ENCODE measurements around the gene CBFA2T3.

Gene CBFA2T3

DNA sequence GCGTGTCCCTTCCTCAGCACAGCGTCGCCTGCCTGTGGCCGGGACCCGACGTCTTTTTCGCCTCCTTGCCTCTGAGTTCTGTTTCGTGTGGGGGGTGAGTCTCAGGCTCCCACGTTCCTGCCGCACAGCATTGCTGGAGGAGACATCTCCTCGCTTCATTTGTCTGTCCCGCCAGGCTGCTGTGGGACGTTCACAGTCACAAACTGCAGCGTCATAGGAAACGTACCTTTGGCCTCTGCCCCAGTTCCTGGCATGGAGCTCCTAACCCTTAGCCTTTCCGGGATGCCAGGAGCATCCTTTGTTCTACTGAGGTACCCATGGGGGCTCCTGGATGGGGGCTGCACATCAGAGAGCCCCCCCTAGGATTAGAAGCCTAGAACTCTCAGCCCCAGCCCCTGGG is 18.2 kb upstream of the CBFA2T3 start:
- Histone ChIP-seq H3K9me3 (ENCODE audit: control insufficient read depth, low read length) (no peaks in the 10 kb centered on the region), H3K4me3 (ENCODE audit: insufficient read depth, low read depth, low read length) (no peak overlapping the region), H3K27me3 (ENCODE audit: control insufficient read depth, insufficient read depth, low read length, poor library complexity, severe bottlenecking) (peaks cover 1% of the 10 kb centered on the region), H3K27ac (ENCODE audit: insufficient read depth, low read depth, low read length, poor library complexity, severe bottlenecking) (no peak overlapping the region), H3K36me3 (ENCODE audit: control insufficient read depth, insufficient read depth, low read length) (no peaks in the 10 kb centered on the region), H3K4me1 (ENCODE audit: control insufficient read depth, insufficient read depth, low read length) (peaks cover 13% of the 10 kb centered on the region)
- WGBS, 2 experiments: 83 to 85% methylated on average over 16 of the region's 16 CpGs

DNA sequence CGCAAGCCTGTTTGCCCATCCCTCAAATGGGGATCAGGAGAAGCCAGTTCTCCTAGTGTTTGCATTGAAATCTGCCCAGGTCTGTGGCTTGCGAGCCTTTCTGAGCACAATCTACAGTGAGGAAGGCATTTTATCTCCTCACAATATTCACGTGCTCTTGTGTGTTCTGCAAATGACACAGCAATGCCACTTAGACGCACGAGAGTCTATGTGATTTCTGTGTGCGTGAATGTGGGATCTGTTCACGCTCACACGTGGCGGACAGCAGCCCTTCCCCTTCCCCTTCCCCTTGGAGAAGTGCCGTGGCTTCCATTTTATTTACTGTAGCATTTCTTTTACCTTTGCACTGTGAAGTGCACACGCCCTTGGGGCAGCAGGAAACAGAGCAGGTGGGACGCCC is 17.7 kb upstream of the CBFA2T3 start:
- Histone ChIP-seq H3K9me3 (ENCODE audit: control insufficient read depth, low read length) (no peaks in the 10 kb centered on the region), H3K27ac (ENCODE audit: insufficient read depth, low read depth, low read length, poor library complexity, severe bottlenecking) (no peak overlapping the region), H3K36me3 (ENCODE audit: control insufficient read depth, insufficient read depth, low read length) (no peaks in the 10 kb centered on the region), H3K4me3 (ENCODE audit: insufficient read depth, low read depth, low read length) (no peak overlapping the region), H3K4me1 (ENCODE audit: control insufficient read depth, insufficient read depth, low read length) (peaks cover 13% of the 10 kb centered on the region), H3K27me3 (ENCODE audit: control insufficient read depth, insufficient read depth, low read length, poor library complexity, severe bottlenecking) (no peaks in the 10 kb centered on the region)
- 88 to 90% methylated on average over 12 of the region's 12 CpGs for WGBS, 2 experiments

DNA sequence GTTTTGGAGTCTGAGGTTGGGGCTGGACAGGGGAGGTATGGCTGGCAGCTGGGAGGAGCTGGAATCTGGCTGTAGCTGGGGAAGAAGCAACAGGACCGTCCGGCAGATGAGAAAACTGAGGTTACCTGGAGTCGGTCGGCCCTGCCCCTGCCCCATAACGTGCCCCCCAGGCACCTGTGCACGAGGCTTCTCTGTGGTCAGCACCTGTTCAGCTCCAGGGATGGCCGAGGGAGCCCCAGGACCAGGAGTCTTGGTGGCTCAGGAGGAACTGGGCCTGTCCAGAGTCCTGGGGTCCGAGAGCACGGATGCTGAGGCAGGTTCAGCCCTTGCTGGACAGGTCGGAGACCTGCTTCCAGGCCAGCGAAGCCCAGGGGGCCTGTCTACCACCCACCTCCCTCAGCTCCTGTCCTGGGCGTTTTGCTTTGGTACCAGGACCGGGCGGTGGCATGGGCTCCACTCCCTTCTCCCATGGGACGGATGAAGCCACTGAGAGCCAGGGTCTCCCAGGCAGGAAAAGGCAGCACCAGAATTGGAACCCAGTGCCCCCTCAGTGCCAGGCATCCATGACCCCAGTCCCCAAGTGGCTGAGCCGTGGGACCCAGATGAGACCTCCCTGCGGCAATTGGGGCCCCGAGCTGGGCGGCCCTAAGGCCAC is 17.1 kb upstream of the CBFA2T3 start:
- H3K27me3 ChIP-seq (ENCODE audit: control insufficient read depth, insufficient read depth, low read length, poor library complexity, severe bottlenecking): no peaks in the 10 kb centered on the region
- WGBS, 2 experiments: 89 to 90% methylated on average over 19 of the region's 19 CpGs

DNA sequence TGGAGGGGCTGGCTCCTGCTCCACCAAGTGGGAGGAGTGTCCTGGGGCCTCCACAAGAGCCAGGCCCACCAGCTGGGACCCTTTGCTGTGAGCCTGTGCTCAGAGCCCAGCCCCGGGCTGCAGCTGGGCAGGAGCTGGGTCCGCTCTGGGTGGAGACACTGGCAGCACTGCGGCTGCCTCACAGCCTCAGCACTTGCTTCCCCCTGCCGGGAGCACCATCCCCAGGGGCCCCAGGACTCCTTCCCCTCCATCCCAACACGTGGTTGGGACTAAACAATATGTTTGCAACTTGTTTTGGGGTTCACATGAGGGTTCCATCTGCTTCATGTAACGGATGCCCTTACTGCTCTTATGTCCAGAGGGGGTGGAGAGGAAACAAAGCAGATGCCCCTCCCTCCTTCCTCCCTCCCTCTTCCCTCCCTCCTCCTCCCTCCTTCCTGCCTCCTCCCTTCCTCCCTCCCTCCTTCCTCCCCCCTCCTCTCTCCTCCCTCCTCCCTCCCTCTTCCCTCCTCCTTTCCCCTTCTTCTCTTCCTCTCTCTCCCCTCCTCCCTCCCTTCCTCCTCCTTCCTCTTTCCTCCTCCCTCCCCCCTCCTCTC is 16.3 kb upstream of the CBFA2T3 start:
- WGBS, 2 experiments: 33 to 35% methylated on average over 6 of the region's 6 CpGs
- Histone ChIP-seq H3K9me3 (ENCODE audit: control insufficient read depth, low read length) (no peaks in the 10 kb centered on the region), H3K36me3 (ENCODE audit: control insufficient read depth, insufficient read depth, low read length) (no peaks in the 10 kb centered on the region), H3K27ac (ENCODE audit: insufficient read depth, low read depth, low read length, poor library complexity, severe bottlenecking) (no peak overlapping the region), H3K4me3 (ENCODE audit: insufficient read depth, low read depth, low read length) (no peak overlapping the region), H3K27me3 (ENCODE audit: control insufficient read depth, insufficient read depth, low read length, poor library complexity, severe bottlenecking) (no peaks in the 10 kb centered on the region), H3K4me1 (ENCODE audit: control insufficient read depth, insufficient read depth, low read length) (peaks cover 13% of the 10 kb centered on the region)

More for the DNA sequence above, 17.1 kb upstream of the CBFA2T3 start:
- Histone ChIP-seq H3K4me1 (ENCODE audit: control insufficient read depth, insufficient read depth, low read length) (peaks cover 13% of the 10 kb centered on the region), H3K27ac (ENCODE audit: insufficient read depth, low read depth, low read length, poor library complexity, severe bottlenecking) (no peak overlapping the region), H3K36me3 (ENCODE audit: control insufficient read depth, insufficient read depth, low read length) (no peaks in the 10 kb centered on the region), H3K9me3 (ENCODE audit: control insufficient read depth, low read length) (no peaks in the 10 kb centered on the region), H3K4me3 (ENCODE audit: insufficient read depth, low read depth, low read length) (no peak overlapping the region)

DNA sequence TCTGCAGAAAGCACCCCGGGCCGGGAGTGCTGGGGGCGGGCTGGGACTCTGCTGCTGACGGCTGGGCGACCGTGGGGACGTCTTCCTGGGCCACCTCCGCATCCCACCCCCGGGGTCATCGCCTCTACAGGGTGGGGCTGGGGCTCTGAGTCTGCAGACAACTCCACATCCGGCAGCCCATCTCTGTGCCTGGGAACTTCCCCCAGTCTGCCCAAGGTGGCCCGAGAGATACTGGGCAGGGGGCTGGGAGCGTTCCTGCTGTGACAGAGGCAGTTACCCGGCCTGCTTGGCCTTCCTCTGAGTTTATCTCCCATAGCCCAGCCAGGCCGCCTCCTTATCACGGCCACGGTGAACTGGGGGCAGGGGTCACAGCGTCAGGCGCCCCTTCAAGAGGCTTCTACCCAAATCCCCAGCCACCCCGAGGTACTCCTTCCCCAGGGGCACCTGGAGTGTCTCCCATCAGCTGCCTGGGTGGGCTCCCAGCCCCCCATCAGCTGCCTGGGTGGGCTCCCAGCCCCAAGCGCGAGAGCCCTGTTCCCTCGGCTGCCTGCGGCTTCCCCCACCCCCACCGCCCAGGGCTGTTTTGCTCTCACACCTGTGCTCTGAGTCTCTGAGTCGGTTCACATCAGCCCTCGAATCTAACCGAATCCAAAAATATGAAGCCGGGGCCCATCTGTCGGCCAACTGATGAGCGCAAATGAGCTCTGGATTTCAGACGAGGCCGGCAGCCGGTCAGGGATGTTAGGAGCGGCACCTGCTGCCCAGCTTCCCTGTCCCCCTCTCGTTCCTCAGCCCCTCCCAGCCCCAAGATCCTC is 15.6 kb upstream of the CBFA2T3 start:
- H3K36me3 ChIP-seq (ENCODE audit: control insufficient read depth, insufficient read depth, low read length): no peaks in the 10 kb centered on the region
- no peaks in the 10 kb centered on the region for H3K9me3 ChIP-seq (ENCODE audit: control insufficient read depth, low read length)
- H3K27me3 ChIP-seq (ENCODE audit: control insufficient read depth, insufficient read depth, low read length, poor library complexity, severe bottlenecking): no peaks in the 10 kb centered on the region
- H3K4me3 ChIP-seq (ENCODE audit: insufficient read depth, low read depth, low read length): no peak overlapping the region
- no peak overlapping the region for H3K27ac ChIP-seq (ENCODE audit: insufficient read depth, low read depth, low read length, poor library complexity, severe bottlenecking)
- 70 to 71% methylated on average over 36 of the region's 36 CpGs for WGBS, 2 experiments
- peaks cover 13% of the 10 kb centered on the region for H3K4me1 ChIP-seq (ENCODE audit: control insufficient read depth, insufficient read depth, low read length)

DNA sequence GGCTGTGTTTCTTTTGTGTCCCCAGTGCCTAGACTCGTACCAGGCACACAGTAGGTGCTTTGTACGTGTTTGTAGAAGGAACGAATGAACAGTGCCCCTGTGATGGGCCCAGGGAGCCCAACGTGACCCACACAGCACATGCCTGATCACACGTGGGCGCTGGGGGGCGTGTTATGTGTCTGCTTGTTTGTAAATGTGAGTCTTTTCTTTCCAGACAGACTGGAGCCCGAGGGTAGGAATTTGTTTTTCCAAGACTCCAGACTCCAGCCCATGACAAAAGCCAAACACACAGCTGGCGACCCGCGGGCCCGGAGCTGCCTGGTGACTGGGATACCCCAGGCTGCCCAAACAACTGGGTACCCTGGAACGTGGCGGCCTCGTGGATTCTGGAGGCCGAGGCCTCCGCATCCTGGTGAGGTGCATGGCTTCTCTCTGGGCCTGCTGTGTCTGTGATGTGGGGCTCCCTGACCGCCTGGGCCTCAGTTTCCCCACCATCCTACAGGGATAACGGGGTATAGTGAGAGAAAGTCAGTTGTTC is 14.9 kb upstream of the CBFA2T3 start:
- 91 to 93% methylated on average over 19 of the region's 19 CpGs for whole genome bisulfite sequencing, 2 experiments
- Histone ChIP-seq H3K4me3 (ENCODE audit: insufficient read depth, low read depth, low read length) (no peak overlapping the region), H3K4me1 (ENCODE audit: control insufficient read depth, insufficient read depth, low read length) (peaks cover 13% of the 10 kb centered on the region), H3K27me3 (ENCODE audit: control insufficient read depth, insufficient read depth, low read length, poor library complexity, severe bottlenecking) (no peaks in the 10 kb centered on the region), H3K9me3 (ENCODE audit: control insufficient read depth, low read length) (no peaks in the 10 kb centered on the region), H3K36me3 (ENCODE audit: control insufficient read depth, insufficient read depth, low read length) (no peaks in the 10 kb centered on the region), H3K27ac (ENCODE audit: insufficient read depth, low read depth, low read length, poor library complexity, severe bottlenecking) (no peak overlapping the region)

DNA sequence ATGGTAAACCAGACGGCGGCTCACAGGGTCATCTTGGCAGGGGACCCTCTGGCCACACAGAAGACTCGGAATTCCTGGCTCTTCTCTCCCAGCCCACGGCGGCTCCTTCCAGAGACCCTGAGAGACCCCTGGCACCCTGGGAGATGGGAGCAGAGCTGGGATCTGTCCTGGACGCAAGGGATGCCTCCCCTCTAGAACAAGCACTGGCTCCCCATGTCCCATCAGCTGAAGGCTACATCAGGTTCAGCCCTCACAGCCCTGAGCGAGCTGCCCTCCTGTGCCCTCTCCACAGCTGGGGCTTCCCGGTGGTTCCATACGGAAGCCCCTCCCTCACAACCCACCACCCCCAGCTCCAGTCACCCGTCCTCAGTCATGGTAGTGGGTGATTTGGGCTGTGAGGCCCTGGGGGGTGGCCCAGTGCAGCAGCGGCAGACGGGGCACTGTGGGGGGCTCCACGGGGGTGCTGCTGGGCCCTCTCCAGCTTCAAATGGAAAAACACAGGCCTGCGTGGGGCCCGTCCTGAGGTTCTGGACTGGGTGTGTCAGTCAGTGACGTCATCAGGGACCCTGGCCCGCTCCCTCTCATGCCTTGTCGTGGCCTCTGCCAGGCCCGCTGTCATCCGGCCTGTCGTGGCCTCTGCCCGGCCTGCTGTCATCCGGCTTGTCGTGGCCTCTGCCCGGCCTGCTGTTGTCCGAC is 13.0 kb upstream of the CBFA2T3 start:
- Histone ChIP-seq H3K27ac (ENCODE audit: insufficient read depth, low read depth, low read length, poor library complexity, severe bottlenecking) (no peak overlapping the region), H3K36me3 (ENCODE audit: control insufficient read depth, insufficient read depth, low read length) (no peaks in the 10 kb centered on the region), H3K9me3 (ENCODE audit: control insufficient read depth, low read length) (no peaks in the 10 kb centered on the region), H3K4me3 (ENCODE audit: insufficient read depth, low read depth, low read length) (no peak overlapping the region), H3K27me3 (ENCODE audit: control insufficient read depth, insufficient read depth, low read length, poor library complexity, severe bottlenecking) (no peaks in the 10 kb centered on the region), H3K4me1 (ENCODE audit: control insufficient read depth, insufficient read depth, low read length) (peaks cover 7% of the 10 kb centered on the region)
- WGBS, 2 experiments: 90 to 91% methylated on average over 25 to 26 of the region's 26 CpGs

DNA sequence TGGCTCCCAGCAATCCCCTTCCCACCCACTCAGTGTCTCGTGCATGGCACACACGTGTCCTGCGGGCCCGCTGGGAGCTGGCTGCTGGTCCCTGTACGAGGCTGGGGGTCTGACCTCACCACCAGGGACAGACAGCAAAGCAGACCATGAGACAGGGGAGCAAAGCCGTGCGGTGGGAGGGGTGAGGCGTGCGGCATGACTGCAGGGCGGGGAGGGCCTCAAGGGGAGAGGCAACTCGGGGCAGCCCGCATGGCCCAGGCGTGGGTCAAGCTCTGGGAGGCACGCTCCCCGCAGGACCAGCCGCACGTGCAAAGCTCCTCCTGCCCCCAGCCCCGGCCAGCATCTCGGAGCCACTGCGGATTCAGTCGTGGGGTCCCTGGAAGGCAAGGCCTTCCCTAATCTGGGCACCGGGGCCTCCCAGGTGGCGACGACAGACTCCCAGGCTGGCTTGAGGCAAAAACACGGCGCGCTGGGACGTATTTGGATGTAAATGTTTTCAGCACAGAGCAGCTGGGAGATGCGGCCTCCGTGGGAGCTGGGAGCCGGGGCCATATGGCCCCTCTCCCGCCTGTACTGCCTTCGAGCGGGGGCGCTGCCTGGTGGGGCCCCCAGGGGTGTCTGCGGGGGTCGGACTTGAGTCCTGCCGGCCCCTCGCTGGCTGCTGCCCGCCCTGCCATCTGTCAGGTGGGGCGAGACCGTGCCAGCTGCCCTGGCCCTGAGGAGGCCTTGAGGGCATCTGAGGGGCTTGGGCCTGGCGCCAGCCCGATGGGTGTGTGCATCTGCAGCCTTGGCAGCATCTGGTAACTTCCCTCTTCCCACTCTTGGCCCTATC is 12.2 kb upstream of the CBFA2T3 start:
- peaks cover 7% of the 10 kb centered on the region for H3K4me1 ChIP-seq (ENCODE audit: control insufficient read depth, insufficient read depth, low read length)
- no peaks in the 10 kb centered on the region for H3K9me3 ChIP-seq (ENCODE audit: control insufficient read depth, low read length)
- WGBS, 2 experiments: 90% methylated on average over 44 of the region's 44 CpGs
- no peak overlapping the region for H3K4me3 ChIP-seq (ENCODE audit: insufficient read depth, low read depth, low read length)
- no peaks in the 10 kb centered on the region for H3K36me3 ChIP-seq (ENCODE audit: control insufficient read depth, insufficient read depth, low read length)
- no peak overlapping the region for H3K27ac ChIP-seq (ENCODE audit: insufficient read depth, low read depth, low read length, poor library complexity, severe bottlenecking)
- H3K27me3 ChIP-seq (ENCODE audit: control insufficient read depth, insufficient read depth, low read length, poor library complexity, severe bottlenecking): no peaks in the 10 kb centered on the region

DNA sequence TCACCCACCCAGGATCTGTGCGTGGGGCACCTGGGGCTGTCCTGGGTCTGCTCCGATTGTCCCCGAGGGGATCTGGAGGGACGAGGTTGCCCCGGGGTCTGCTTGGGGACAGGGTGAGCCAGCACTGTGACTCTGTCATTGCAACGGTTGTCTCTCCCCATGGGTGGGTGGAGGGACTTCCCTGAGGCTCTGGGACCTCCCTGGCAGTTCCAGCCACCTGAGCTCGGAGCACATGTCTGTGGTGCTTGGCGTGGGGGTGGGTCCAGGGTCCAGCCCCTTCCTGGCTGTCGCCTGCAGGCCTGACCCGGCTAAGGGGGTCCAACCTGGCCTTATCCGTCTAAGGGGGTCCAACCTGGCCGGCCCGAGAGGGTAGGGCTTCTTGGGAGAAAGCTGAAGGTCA is 8.5 kb upstream of the CBFA2T3 start:
- H3K4me3 ChIP-seq (ENCODE audit: insufficient read depth, low read depth, low read length): no peak overlapping the region
- no peaks in the 10 kb centered on the region for H3K9me3 ChIP-seq (ENCODE audit: control insufficient read depth, low read length)
- WGBS, 2 experiments: 92% methylated on average over 13 of the region's 13 CpGs
- no peaks in the 10 kb centered on the region for H3K36me3 ChIP-seq (ENCODE audit: control insufficient read depth, insufficient read depth, low read length)
- no peaks in the 10 kb centered on the region for H3K4me1 ChIP-seq (ENCODE audit: control insufficient read depth, insufficient read depth, low read length)
- H3K27ac ChIP-seq (ENCODE audit: insufficient read depth, low read depth, low read length, poor library complexity, severe bottlenecking): no peak overlapping the region
- H3K27me3 ChIP-seq (ENCODE audit: control insufficient read depth, insufficient read depth, low read length, poor library complexity, severe bottlenecking): no peaks in the 10 kb centered on the region
